GM20000 (cell line): Measurements from ENCODE around the gene CMIP.

Source experiments
- DNase-seq: peaks from one replicate; pipeline ENCODE4 v3.0.0; 2012; ENCODE audit warnings: low spot score
- TF ChIP-seq, protein P1 (sequence below): IDR thresholded peaks from 2 replicates; pipeline ENCODE4 v1.5.1; 2012; ENCODE audit warnings: mild to moderate bottlenecking, control low read depth; ENCODE audit errors: extremely low read depth, missing control alignments

The CMIP gene

GRCh38 chr16:81484908-81485624 is 40.5 kb downstream of the CMIP start:
- TF ChIP-seq, protein P1, sequence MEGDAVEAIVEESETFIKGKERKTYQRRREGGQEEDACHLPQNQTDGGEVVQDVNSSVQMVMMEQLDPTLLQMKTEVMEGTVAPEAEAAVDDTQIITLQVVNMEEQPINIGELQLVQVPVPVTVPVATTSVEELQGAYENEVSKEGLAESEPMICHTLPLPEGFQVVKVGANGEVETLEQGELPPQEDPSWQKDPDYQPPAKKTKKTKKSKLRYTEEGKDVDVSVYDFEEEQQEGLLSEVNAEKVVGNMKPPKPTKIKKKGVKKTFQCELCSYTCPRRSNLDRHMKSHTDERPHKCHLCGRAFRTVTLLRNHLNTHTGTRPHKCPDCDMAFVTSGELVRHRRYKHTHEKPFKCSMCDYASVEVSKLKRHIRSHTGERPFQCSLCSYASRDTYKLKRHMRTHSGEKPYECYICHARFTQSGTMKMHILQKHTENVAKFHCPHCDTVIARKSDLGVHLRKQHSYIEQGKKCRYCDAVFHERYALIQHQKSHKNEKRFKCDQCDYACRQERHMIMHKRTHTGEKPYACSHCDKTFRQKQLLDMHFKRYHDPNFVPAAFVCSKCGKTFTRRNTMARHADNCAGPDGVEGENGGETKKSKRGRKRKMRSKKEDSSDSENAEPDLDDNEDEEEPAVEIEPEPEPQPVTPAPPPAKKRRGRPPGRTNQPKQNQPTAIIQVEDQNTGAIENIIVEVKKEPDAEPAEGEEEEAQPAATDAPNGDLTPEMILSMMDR: no peak
- no peak for DNase-seq

- TF ChIP-seq, protein P1: no peak
- no peak for DNase-seq
These were observed 41.4 kb downstream of the CMIP start for GRCh38 chr16:81485824-81486539.

DNA sequence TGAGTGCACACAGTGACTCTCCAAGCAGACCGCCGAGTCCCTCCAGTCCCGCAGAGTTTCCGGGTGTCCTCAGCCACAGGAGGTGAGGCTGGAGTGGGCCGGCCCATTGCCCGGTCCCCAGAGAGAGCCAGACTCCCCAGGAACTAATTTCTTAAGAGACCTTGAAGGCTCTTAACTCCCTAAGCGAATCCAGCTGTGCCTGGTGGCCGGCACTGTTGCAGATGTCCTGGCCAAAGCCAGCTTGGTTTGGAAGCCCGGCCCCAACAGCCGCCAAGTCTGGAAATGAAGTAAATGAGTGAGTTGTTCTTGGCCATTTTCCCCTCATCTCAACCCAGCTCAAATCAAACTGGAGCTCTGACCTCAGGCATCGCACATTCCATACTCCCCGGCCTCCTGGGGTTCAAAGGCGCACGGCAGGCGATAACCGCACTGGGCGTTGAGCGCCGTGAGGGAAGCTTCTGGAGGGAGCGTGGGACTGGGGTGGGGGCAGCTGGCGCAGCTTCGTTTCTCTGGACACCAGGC is 42.0 kb downstream of the CMIP start:
- DNase-seq: no peak
- TF ChIP-seq, protein P1: no peak

GRCh38 chr16:81487301-81487720 is 42.7 kb downstream of the CMIP start:
- no peak for DNase-seq
- TF ChIP-seq, protein P1: no peak

DNA sequence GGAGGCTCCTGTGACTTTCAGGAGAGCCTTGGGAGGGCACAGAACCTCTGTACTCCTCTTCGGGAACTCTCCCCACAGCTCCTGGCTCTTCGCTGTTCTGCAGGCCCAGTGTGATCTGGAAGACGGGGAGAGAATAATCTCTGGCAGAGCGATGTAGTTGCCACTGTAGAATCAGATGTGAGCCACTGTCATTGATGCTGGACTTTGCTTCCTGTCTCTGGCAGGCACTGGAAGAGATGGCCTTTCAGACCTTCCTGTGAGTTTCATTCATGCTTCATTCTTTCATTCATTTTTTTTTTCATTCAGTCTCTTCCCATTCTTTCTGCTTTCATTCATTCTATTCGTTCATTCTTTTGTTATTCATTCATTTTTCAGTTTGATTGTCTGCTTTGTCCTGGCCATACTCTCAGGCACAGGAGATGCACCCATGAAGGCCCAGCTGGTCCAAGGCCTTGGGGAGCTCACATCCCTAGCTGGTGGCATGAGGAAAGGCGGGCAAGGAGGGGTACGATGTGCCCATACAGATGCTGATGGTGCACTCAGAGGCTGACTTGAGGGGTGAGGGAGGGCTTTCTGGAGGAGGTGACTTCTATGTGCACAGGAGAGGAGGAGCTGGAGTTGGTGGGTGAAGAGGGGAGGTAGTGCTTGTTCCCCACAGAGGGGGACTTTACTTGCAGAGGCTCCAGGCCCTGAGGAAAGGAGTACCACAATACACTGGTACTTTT is 44.2 kb downstream of the CMIP start:
- TF ChIP-seq, protein P1: no peak
- DNase-seq: no peak

- TF ChIP-seq, protein P1: no peak
- no peak for DNase-seq
These were observed 45.1 kb downstream of the CMIP start for GRCh38 chr16:81489547-81490267.
